Measurements from ENCODE around the gene QKI.

- TF ChIP-seq POLR2A (IDR thresholded peaks at IDR 0.05) (no peak), CTCF (IDR thresholded peaks at IDR 0.05) (no peak)
These were observed 14.0 kb upstream of the QKI start for GRCh38 chr6:163400509-163400908.
